ENCODE measurements around the gene LRRC32. TPM values are rescaled to one million over a fixed set of nuclear protein-coding genes. Genes with fewer than 3 reads are reported as not detected.
"Not testable (repeated sequence)": the region's sequence is repeated elsewhere in the genome, so short reads cannot be mapped to it uniquely, and the experiment has no call there.

Gene LRRC32
- total RNA-seq, 1 donor from 2014 or later = 43.2 TPM

DNA sequence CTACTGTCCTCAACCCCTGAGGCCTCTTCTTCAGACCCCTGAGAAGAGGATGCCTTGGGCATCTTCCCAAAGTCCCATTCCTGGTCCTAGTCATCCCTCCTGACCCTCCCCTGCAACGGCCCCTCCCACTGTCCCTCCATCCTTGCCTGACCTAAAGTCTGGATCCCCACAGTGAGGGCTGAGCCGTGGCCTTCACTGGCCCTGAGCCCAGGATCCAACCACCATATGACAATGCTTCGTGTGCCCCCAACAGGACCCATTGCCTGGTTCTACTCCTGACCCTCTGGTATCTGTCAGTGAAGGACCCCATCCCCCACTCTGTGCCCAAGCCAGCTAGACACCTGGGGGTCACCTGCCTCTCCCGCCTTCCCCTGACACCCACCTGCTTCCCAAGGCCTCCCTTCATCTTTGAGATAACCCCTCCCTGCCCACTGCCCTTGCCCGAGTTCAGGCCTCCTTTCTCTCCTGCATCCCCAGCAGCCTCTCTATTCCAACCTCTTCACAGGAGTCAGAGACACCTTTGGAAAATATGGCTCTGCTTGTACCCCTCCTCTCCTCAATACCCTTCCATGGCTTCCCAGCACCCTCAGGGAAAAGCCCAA, 48.0 kb downstream of the LRRC32 start:
- TF ChIP-seq CTCF (IDR thresholded peaks at IDR 0.05; ENCODE audit: unreplicated experiment) = no peak
- Mint-ChIP-seq H3K9me3 (peaks cover 21% of the 10 kb centered on the region), H3K4me3 (no peak overlapping the region), H3K27ac (peak overlapping the region; percentile 82), H3K27me3 (ENCODE audit: low read depth) (no peaks in the 10 kb centered on the region), H3K4me1 (peaks cover 30% of the 10 kb centered on the region), H3K36me3 (peaks cover 4% of the 10 kb centered on the region)
- no peak for DNase-seq (ENCODE audit: low spot score in 2 of 2, unreplicated experiment in 2 of 2)

DNA sequence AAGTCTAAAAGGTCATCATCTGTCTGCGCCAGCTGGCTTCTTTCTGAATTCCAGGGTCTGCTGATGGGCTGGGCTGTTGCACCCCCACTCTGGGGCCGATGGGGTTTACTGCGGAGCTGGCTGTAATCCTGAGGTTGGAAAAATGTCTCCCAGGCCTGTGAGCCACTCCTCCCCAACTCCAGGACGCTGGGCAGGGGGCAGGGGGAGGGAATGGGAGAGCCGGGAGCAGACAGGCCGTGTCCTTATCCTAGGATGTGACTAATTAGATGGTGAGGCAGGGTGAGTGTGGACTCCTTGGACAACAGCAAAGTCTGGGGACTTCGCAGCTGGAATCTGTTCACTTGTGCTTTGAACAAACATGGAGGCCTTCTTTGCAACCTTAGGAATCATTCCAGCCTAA, 48.7 kb downstream of the LRRC32 start:
- no peak for TF ChIP-seq CTCF (IDR thresholded peaks at IDR 0.05; ENCODE audit: unreplicated experiment)
- Mint-ChIP-seq H3K27ac (peak overlapping the region; percentile 82), H3K4me1 (peaks cover 32% of the 10 kb centered on the region), H3K27me3 (ENCODE audit: low read depth) (no peaks in the 10 kb centered on the region), H3K4me3 (no peak overlapping the region), H3K36me3 (peaks cover 4% of the 10 kb centered on the region), H3K9me3 (peaks cover 21% of the 10 kb centered on the region)
- no peak for DNase-seq (ENCODE audit: low spot score in 2 of 2, unreplicated experiment in 2 of 2)

DNA sequence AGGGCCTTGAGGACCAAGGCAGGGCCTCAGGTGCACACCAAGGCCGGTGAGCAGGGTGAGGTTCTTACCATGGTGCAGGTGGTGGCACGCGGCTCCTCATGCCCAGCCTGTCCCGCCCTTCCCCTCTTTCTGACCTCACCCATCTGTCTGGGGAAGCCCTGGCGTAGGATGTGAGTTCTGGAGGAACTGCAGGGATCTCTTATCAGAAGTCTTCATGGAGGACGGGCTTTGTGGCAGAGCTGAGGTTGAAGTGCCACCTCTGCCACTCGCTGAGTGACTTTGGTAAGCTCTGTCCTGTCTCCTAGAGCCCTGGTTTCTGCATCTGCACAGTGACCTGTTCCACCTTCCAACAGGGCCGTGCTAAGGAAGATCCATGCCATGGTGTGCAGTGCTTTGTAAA, 49.1 kb downstream of the LRRC32 start:
- no peak overlapping the region for H3K4me3 Mint-ChIP-seq
- H3K9me3 Mint-ChIP-seq = peaks cover 21% of the 10 kb centered on the region
- no peaks in the 10 kb centered on the region for H3K27me3 Mint-ChIP-seq (ENCODE audit: low read depth)
- no peak for TF ChIP-seq CTCF (IDR thresholded peaks at IDR 0.05; ENCODE audit: unreplicated experiment)
- peaks cover 4% of the 10 kb centered on the region for H3K36me3 Mint-ChIP-seq
- H3K4me1 Mint-ChIP-seq = peaks cover 32% of the 10 kb centered on the region
- H3K27ac Mint-ChIP-seq = peak overlapping the region; percentile 39
- no peak for DNase-seq (ENCODE audit: low spot score in 2 of 2, unreplicated experiment in 2 of 2)

DNA sequence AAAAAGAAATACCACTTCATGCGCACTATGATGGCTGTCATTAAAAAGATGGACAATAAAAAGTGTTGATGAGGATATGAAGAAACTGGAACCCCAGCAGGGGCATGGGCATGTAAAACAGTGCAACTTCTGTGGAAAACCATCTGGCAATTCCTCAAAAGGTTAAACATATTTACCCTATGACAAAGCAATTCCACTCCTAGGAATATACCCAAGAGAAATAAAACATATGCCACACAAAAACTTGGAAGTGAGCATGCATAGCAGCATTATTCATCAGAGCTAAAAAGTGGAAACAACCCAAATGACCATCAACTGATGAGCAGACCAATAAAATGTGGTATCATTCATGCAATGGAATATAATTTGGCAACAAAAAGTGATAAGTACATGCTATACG, 50.1 kb downstream of the LRRC32 start:
- Mint-ChIP-seq H3K9me3 (peaks cover 15% of the 10 kb centered on the region), H3K27ac (no peak overlapping the region), H3K27me3 (ENCODE audit: low read depth) (no peaks in the 10 kb centered on the region), H3K36me3 (peaks cover 4% of the 10 kb centered on the region), H3K4me1 (peaks cover 34% of the 10 kb centered on the region), H3K4me3 (no peak overlapping the region)
- DNase-seq (ENCODE audit: low spot score in 2 of 2, unreplicated experiment in 2 of 2) = no peak
- TF ChIP-seq CTCF (IDR thresholded peaks at IDR 0.05; ENCODE audit: unreplicated experiment) = no peak

DNA sequence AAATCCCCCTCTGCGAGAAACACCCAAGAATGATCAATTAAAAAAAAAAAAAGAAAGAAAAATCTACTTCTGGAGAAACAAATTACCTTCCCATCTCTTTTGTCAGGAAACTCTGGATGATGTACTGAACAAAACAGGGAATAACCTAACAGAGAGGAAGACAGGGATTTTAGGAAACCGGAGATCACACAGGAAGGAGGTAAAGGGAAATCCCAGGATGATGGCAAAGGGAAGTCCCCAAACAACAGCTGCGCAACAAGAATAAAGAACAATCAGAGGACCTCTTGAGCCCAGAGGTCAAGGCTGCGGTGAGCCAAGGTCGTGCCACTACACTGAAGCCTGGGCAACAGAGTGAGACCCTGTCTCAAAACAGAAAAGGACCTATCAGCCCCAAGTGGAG, 50.7 kb downstream of the LRRC32 start:
- H3K4me1 Mint-ChIP-seq = peaks cover 31% of the 10 kb centered on the region

GRCh38 chr11:76617553-76618265, 52.8 kb downstream of the LRRC32 start:
- H3K27ac Mint-ChIP-seq = peak overlapping the region; percentile 53
- no peak for TF ChIP-seq CTCF (IDR thresholded peaks at IDR 0.05; ENCODE audit: unreplicated experiment)
- peaks cover 17% of the 10 kb centered on the region for H3K4me1 Mint-ChIP-seq
- peaks cover 4% of the 10 kb centered on the region for H3K36me3 Mint-ChIP-seq
- no peaks in the 10 kb centered on the region for H3K27me3 Mint-ChIP-seq (ENCODE audit: low read depth)
- DNase-seq (ENCODE audit: low spot score in 2 of 2, unreplicated experiment in 2 of 2) = no peak
- peaks cover 11% of the 10 kb centered on the region for H3K9me3 Mint-ChIP-seq
- H3K4me3 Mint-ChIP-seq = no peak overlapping the region

More for the DNA sequence above, 50.7 kb downstream of the LRRC32 start:
- H3K4me3 Mint-ChIP-seq; H3K27me3 Mint-ChIP-seq (ENCODE audit: low read depth); H3K27ac Mint-ChIP-seq; DNase-seq (ENCODE audit: low spot score in 2 of 2, unreplicated experiment in 2 of 2); H3K36me3 Mint-ChIP-seq: not testable (repeated sequence)
- H3K9me3 Mint-ChIP-seq = peaks cover 11% of the 10 kb centered on the region

All from mesothelial cell of epicardium (in vitro differentiated cells).